ENCODE measurements around the gene SIAH1.
A peak's percentile ranks its signal among the peaks of the same experiment; 100 is the strongest.
"Not testable (repeated sequence)": the region's sequence is repeated elsewhere in the genome, so short reads cannot be mapped to it uniquely, and the experiment has no call there.

SIAH1 gene, protein sequence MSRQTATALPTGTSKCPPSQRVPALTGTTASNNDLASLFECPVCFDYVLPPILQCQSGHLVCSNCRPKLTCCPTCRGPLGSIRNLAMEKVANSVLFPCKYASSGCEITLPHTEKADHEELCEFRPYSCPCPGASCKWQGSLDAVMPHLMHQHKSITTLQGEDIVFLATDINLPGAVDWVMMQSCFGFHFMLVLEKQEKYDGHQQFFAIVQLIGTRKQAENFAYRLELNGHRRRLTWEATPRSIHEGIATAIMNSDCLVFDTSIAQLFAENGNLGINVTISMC

GRCh38 chr16:48385253-48386150, at the start of gene SIAH1:
TSS of gene SIAH1 (minus strand) at chr16:48385413. CDS start at chr16:48362428, 22,985 bp downstream.
- DNase-seq, result peak; percentile 89

DNA sequence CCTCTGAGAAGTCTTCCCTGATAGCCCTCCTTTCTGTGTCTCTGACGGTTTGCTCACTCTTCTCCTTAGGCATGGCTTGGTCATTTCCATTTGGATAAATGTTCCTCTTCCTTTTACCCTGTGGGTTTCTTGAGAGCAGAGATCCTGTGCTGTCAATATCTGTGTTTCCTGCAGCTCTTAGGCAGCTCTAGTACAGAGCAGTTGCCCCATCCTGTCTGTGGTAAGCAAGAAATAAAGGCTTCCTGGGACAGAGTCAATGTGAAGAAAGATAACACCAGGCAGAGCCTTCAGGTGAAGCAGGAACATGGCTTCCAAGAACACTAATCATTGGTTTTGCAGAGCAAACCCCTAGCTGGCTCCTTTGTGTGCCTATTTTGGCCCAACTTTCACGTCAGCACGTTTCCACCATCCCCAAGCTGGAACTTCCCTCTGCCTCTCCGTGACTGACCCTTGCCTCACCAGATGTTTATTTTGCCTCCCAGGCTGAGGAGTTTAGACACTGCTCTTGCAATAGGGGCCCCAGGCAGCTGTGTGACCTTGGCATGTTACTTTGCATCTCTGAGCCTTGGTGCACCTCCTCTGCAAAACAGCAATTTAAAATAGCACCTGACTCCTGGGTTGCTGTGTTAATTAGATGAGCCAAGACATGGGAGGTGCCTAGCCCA, 49.6 kb upstream of the SIAH1 start:
- no peak for DNase-seq

DNA sequence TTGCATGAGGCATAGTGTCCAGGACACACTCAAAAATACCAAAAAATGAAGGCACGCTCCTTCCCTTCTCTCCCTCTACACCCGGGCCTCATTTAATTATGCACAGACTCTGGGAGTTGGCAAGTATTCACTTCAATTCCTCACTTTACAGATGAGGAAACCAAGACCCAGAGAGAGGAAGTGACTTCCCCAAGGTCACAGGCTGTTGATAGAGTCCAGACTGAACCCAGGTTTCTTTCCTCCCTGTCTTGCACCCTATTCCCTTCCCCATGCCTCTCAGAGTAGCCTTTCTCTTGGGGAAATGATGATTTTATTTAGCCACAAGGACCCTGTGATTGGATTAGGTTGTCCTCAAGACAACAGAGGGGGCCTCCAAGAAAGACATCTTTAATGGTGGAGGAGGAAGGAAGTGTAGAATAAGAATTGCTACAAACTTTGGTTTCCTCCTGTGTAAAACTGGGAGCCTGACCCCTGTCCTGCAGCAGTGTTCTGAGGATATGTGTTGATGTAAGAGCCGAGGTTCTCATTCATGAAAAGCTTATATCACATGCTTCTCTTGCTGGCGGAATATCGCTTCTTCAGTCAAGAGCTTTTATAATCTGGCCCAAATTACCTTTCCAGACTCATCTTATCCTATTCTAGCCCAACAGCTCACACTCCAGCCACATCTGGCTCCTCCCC, 48.8 kb upstream of the SIAH1 start:
- DNase-seq, result no peak

GRCh38 chr16:48433116-48433849, 48.1 kb upstream of the SIAH1 start:
- no peak for DNase-seq

GRCh38 chr16:48432136-48432535, 46.9 kb upstream of the SIAH1 start:
- DNase-seq, result no peak

- DNase-seq, result no peak
Measured at GRCh38 chr16:48430890-48431289, 45.7 kb upstream of the SIAH1 start.

DNA sequence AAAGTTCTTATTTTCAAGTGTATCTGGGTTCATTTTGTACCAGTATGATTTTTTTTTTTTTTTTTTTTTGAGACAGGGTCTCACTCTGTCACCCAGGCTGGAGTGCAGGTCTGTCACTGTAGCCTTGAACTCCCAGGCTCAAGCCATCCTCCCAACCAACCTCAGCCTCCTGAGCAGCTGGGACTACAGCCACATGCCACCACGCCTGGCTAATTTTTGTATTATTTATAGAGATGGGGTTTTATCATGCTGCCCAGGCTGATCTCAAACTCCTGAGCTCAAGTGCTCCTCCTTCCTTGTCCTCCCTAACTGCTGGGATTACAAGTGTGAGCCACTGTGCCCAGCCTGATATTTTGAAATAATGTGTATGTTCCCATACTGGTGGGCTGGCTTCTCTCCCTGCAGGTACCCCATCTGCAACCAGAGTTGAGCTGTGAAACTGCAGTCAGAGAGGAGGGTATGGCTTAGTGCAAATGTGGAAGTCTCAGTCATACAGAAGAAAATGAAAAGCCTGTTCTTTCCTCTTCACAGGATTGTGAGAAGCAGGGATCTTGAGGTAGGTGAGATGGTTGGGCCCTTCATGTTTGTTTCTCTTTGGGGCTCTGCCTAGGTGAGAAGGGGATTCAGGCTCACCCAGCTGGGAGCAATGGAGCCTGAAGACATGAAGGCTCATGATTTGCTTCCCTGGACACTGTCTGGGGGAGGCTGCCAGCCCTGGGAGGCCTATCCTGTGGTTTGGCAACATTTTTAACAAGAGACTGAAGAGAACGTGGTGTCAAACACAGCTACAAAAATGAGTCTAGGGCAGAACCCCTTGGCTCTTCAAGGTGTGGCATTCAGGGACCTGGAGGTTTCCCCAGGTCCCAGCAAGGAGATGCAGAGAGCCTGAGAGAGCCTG, 41.3 kb upstream of the SIAH1 start:
- DNase-seq, result no peak

DNA sequence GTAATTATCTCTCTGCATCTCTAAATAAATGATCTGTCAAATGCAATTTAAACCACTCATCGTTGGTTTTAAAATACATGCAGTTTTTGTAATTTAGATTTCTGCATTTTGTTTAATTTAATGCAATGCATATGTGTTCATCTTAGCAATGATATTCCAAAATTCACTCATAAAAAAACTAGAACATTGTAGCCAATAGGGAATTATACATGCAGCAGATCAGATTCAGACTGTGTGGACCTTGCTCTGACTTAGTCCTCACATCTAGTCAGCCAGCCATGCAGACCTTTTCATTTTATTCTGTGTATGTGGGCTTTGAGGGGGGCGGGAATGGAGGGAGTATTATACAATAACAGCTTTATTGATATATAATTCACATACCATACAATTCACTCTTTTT, 37.3 kb upstream of the SIAH1 start:
- DNase-seq, result no peak

- DNase-seq, result no peak
Measured at GRCh38 chr16:48421741-48422140, 36.5 kb upstream of the SIAH1 start.

DNA sequence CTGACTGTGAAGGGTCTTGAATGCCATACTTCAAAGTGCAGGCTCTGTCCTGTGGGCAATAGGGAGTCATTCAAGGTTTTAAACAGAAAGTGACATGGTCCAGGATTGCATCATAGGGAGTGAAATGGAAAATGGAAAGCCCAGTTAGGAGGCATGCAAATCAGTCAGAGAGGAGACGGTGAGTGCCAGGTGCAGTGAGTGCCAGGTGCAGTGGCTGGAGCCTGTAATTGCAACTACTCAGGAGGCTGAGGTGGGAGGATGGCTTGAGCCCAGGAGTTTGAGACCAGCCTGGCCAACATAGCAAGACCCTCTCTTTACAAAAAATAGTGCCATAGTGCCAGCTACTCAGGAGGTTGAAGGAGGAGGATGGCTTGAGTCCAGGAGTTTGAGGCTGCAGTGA, 35.2 kb upstream of the SIAH1 start:
- peak; percentile 7 for DNase-seq

DNA sequence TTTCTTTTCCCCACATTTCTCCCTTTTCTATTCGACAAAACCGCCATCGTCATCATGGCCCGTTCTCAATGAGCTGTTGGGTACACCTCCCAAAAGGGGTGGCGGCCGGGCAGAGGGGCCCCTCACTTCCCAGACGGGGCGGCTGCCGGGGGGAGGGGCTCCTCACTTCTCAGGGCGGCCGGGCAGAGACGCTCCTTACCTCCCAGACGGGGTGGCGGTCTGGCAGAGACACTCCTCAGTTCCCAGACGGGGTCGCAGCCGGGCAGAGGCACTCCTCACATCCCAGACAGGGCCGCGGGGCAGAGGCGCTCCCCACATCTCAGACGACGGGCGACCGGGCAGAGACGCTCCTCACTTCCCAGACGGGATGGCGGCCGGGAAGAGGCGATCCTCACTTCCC, 31.4 kb upstream of the SIAH1 start:
- not testable (repeated sequence) for DNase-seq

DNA sequence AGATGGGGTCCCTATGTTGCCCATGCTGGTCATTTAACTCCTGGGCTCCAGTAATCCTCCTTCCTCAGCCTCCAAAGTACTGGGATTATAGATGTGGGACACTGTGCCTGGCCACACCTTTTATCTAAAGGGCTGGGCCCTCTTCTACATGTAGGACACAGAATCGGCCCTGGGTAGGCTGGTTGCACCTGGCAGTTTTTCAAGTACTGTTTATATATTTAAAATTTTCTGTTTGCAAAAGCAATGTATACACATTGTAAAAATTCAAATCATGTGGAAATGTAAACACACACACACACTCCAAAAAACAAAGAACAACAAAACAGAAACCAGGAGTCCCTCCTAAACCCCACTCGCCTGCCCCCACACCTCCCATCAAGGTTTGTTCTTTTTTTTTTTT, 28.1 kb upstream of the SIAH1 start:
- DNase-seq, result no peak

DNA sequence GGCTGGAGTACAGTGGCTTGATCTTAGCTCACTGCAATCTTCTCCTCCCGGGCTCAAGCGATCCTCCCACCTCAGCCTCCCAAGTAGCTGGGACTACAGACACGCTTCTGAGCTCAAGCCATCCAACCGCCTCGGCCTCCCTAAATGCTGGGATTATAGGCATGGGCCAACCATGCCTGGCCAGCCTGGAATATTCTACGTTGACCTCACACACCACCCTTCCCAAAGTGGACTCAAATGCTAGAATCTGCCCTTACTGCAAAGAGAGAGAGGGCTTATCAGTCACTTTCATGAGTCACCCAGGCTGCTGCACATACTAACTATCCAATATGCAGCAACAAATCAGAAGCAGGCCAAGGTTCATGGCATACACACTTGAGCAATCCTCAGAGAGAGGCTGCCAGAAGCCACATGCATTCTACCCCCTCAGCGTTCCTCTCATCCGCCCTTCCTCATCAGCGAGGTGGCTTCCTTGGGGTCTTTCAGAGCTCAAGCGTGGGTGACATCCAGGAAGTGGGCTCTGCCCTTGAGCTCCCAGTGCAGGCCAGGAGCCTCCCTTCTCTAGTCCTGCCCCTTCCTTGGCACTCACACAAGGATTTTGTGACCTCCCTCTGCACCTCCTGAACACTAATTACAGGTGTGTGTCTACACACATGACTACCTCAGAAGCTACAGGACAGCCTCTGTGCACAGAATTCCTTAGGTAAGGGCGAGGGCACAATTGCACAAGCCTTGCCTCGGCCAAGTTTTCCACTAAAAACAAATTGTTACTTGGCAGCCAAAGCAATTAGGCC, 24.8 kb upstream of the SIAH1 start:
- no peak for DNase-seq

DNA sequence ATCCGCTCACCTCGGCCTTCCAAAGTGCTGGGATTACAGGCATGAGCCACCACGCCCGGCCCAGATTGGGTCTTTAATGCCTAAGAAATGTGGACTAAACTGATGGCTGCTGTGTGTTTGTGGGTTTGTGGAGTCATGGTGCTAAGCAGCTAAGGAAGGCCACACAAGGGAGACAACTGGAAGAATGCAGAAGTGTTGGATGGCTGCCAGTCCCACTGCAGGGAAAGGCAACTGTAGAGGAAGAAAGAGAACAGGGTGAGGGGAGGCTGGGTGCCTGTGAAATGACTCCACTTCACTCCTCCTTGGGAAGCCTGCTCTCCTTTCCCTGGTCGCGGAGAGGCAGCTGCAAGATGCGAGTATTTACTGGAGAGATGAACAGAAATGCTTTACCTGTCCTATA, 23.5 kb upstream of the SIAH1 start:
- no peak for DNase-seq

DNA sequence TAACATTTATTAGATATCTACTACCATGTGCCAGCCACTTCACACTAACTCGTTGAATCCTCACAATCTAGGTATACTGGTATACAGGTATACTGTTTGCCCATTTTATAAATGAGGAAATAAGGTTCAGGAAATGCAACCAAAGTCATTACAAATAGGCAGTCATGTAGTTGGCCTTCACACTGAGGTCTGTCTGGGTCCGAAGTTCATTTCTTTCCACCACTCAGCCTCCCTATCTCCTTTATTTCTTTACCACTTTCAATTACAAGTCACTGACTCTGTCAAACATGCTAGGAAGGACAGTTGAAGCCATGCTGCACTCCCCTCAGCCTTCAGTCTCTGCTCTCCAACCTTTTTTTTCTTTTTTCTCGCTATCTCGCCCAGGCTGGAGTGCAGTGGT, 20.7 kb upstream of the SIAH1 start:
- no peak for DNase-seq

- DNase-seq, result no peak
Measured at GRCh38 chr16:48405153-48405552, 19.9 kb upstream of the SIAH1 start.

DNA sequence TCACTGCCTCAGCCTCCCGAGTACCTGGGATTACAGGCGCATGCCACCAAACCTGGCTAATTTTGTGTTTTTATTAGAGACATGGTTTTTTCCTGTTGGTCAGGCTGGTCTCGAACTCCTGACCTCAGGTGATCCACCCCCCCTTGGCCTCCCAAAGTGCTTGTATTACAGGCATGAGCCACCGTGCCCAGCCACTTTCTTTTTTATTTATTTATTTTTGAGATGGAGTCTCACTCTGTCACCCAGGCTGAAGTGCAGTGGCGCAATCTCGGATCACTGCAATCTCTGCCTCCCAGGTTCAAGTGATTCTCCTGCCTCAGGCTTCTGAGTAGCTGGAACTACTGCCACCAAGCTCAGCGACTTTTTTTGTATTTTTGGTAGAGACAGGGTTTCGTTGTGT, 17.3 kb upstream of the SIAH1 start:
- DNase-seq, result not testable (repeated sequence)

GRCh38 chr16:48395375-48395774, 10.2 kb upstream of the SIAH1 start:
- DNase-seq, result no peak

- DNase-seq, result no peak
Measured at GRCh38 chr16:48394355-48394703, 9.1 kb upstream of the SIAH1 start.
